GM23338 (cell line): ENCODE measurements around the gene CCDC106.

Experiments
- CTCF ChIP-seq, 2 experiments: fragments of 200-600 bp in 1 of 2; sonication (generic) in 1 of 2; conservative IDR thresholded peaks; 2 replicates each; pipeline versions ENCODE4 v1.5.1 to v1.6.1; 2016 to 2017; ENCODE audit warnings: antibody characterized with exemption in 2 of 2, low read depth in 2 of 2, mild to moderate bottlenecking in 2 of 2, moderate library complexity in 1 of 2
- EZH2 ChIP-seq: fragments of 200-600 bp; sonication (generic); IDR thresholded peaks from one replicate; pipeline ENCODE4 v1.8.0; 2017; ENCODE audit warnings: antibody characterized with exemption, mild to moderate bottlenecking, low read depth; ENCODE audit not compliant: unreplicated experiment
- EZH2phosphoT487 ChIP-seq: fragments of 200-600 bp; sonication (generic); IDR thresholded peaks from one replicate; pipeline ENCODE4 v1.8.1; 2018; ENCODE audit warnings: antibody characterized with exemption; ENCODE audit not compliant: unreplicated experiment
- JUNB ChIP-seq: IDR thresholded peaks from one replicate; pipeline ENCODE4 v1.6.1; 2016; ENCODE audit warnings: antibody characterized with exemption; ENCODE audit not compliant: unreplicated experiment
- POLR2AphosphoS5 ChIP-seq: IDR thresholded peaks from 2 replicates; pipeline ENCODE4 v1.6.1; 2016; ENCODE audit warnings: antibody characterized with exemption, low read depth
- REST ChIP-seq: IDR thresholded peaks from one replicate; pipeline ENCODE4 v1.6.1; 2018; ENCODE audit warnings: antibody characterized with exemption; ENCODE audit not compliant: unreplicated experiment
- ZNF114 ChIP-seq: fragments of 250-450 bp; sonication (Bioruptor Pico); IDR thresholded peaks from 2 replicates; pipeline ENCODE4 v1.5.0; 2020; ENCODE audit warnings: mild to moderate bottlenecking, moderate library complexity

GRCh38 chr19:55659822-55660221 is 11.8 kb downstream of the CCDC106 start:
- TF ChIP-seq POLR2AphosphoS5 (no peak), CTCF (conservative IDR thresholded peaks at IDR 0.05; ENCODE audit: low read depth in 2 of 2) (no peak), REST (no peak), EZH2 (no peak), JUNB (no peak), EZH2phosphoT487 (no peak), ZNF114 (no peak)
